Body of pancreas (tissue), 4 donors: Measurements from ENCODE around the gene VEZF1. TPM values are rescaled to one million over a fixed set of nuclear protein-coding genes. Genes with fewer than 3 reads are reported as not detected.

Source experiments
- ATAC-seq: fragments of 150-250 bp; one replicate; pipeline ENCODE4 v1.9.1; 2016
- DNase-seq, 4 donors: peaks; one replicate each; pipeline ENCODE4 v3.0.0-alpha.2; 2019
- H3K27ac ChIP-seq, 4 donors: fragments of 200-600 bp; sonication (generic); 1 replicate in 3 of 4; 2 replicates in 1 of 4; pipeline versions ENCODE4 v1.5.1 to v1.6.1; 2016 to 2019; ENCODE audit warnings: mild to moderate bottlenecking in 1 of 4, mixed read lengths in 1 of 4, moderate library complexity in 1 of 4
- H3K27me3 ChIP-seq, 2 donors: fragments of 200-600 bp; sonication (generic); one replicate each; pipeline ENCODE4 v1.6.0; 2016; ENCODE audit warnings: mild to moderate bottlenecking in 1 of 2
- H3K36me3 ChIP-seq, 2 donors: fragments of 200-600 bp; sonication (generic); replicated peaks in 1 of 2; 2 replicates each; pipeline ENCODE4 v1.5.1; 2016; ENCODE audit warnings: low read depth in 2 of 2; ENCODE audit not compliant: insufficient read depth in 1 of 2
- H3K4me1 ChIP-seq: fragments of 200-600 bp; sonication (generic); one replicate; pipeline ENCODE4 v1.6.0; 2016
- H3K4me3 ChIP-seq, 2 donors: fragments of 200-600 bp; sonication (generic); 1 replicate in 1 of 2; 2 replicates in 1 of 2; pipeline ENCODE4 v1.5.1; 2016 to 2019
- H3K9me3 ChIP-seq, 3 donors: fragments of 200-600 bp; sonication (generic); 1 replicate in 2 of 3; 2 replicates in 1 of 3; pipeline ENCODE4 v1.5.1; 2016
- CTCF ChIP-seq, 7 experiments: fragments of 450-650 bp in 4 of 7; fragments of 200-600 bp in 3 of 7; sonication (generic) in 3 of 7; IDR thresholded peaks; one replicate each; pipeline ENCODE4 v1.5.1; 2016 to 2019; ENCODE audit warnings: antibody characterized with exemption in 7 of 7
- POLR2A ChIP-seq, 3 donors: fragments of 450-650 bp; IDR thresholded peaks; one replicate each; pipeline ENCODE4 v1.6.1; 2016; ENCODE audit warnings: antibody characterized with exemption in 3 of 3, mild to moderate bottlenecking in 2 of 3
- WGBS, 2 donors: methylation state at CpG; one replicate each; pipeline ENCODE4 v1.1.5; 2017; 5-methylcytosine and 5-hydroxymethylcytosine counted together
- intact Hi-C: fragments of 100-400 bp; cut with DNase I; formaldehyde crosslinking; loops from one replicate; pipeline ENCODE4 v1.15.1; 2023
- total RNA-seq, 2 donors: library from RNA; depleted of rRNA; stranded (reverse); fragments of >200 nt; gene quantifications; one replicate each; pipeline ENCODE4 v1.1.0, GENCODE V29; 2016

VEZF1 gene
- total RNA-seq, 2 donors from 2014 or later = 14.5 to 39.4 TPM

- WGBS, 2 donors = 91 to 96% methylated on average over 3 of the region's 3 CpGs
These were observed 30.2 kb downstream of the VEZF1 start for GRCh38 chr17:57957886-57958285.

GRCh38 chr17:57957120-57957850, 30.8 kb downstream of the VEZF1 start:
- ATAC-seq (no peak), DNase-seq (peak in 1 of 4 donors; percentile 5)
- Histone ChIP-seq H3K9me3 (no peaks in the 10 kb centered on the region), H3K36me3 (no peaks in the 10 kb centered on the region), H3K27me3 (no peaks in the 10 kb centered on the region), H3K4me1 (peaks cover 29% of the 10 kb centered on the region), H3K27ac (no peak overlapping the region), H3K4me3 (no peak overlapping the region)
- intact Hi-C loops = no loop called here
- WGBS, 2 donors = 89 to 93% methylated on average over 8 of the region's 8 CpGs
- TF ChIP-seq CTCF (IDR thresholded peaks at IDR 0.05) (no peak), POLR2A (IDR thresholded peaks at IDR 0.05) (no peak)

More at GRCh38 chr17:57957886-57958285, 30.2 kb downstream of the VEZF1 start:
- H3K27ac ChIP-seq = no peak overlapping the region
- H3K36me3 ChIP-seq = no peaks in the 10 kb centered on the region
- no peaks in the 10 kb centered on the region for H3K9me3 ChIP-seq
- DNase-seq (no peak), ATAC-seq (no peak)
- H3K4me1 ChIP-seq = peaks cover 27% of the 10 kb centered on the region
- TF ChIP-seq POLR2A (IDR thresholded peaks at IDR 0.05) = no peak
- no peak for TF ChIP-seq CTCF (IDR thresholded peaks at IDR 0.05)
- intact Hi-C loops = no loop called here
- H3K27me3 ChIP-seq = no peaks in the 10 kb centered on the region
- H3K4me3 ChIP-seq = no peak overlapping the region

GRCh38 chr17:57956291-57957119, 31.5 kb downstream of the VEZF1 start:
- Histone ChIP-seq H3K9me3 (no peaks in the 10 kb centered on the region), H3K4me1 (peaks cover 29% of the 10 kb centered on the region), H3K4me3 (no peak overlapping the region), H3K27me3 (no peaks in the 10 kb centered on the region), H3K27ac (peak overlapping the region in 2 of 4 donors; percentile 86 to 87), H3K36me3 (no peaks in the 10 kb centered on the region)
- intact Hi-C loops = no loop called here
- 53 to 58% methylated on average over 11 to 13 of the region's 13 CpGs for WGBS, 2 donors
- no peak for ATAC-seq
- TF ChIP-seq POLR2A (IDR thresholded peaks at IDR 0.05) (no peak), CTCF (IDR thresholded peaks at IDR 0.05) (no peak)
- DNase-seq = peak in 1 of 4 donors; percentile 9

GRCh38 chr17:57955183-57955931, 32.7 kb downstream of the VEZF1 start, which contains the start of gene CUEDC1:
CUEDC1 (minus strand) TSS chr17:57955412; CDS start chr17:57885564, 69,848 bp downstream.
- TF ChIP-seq CTCF (IDR thresholded peaks at IDR 0.05) = peak in 5 of 7 experiments; percentile 18 to 71 (median 39)
- TF ChIP-seq POLR2A (IDR thresholded peaks at IDR 0.05) = peak; percentile 27 to 69 (median 61)
- DNase-seq (peak; percentile 82 to 85 (median 84)), ATAC-seq (peak; percentile 89)
- WGBS, 2 donors = 1 to 3% methylated on average over 5 to 54 of the region's 79 CpGs
- H3K4me3 ChIP-seq = peak within 1 kb of the TSS; percentile 57 to 95
- H3K36me3 ChIP-seq = no peaks in the 10 kb centered on the region
- intact Hi-C loops = no loop called here
- peaks cover 29% of the 10 kb centered on the region for H3K4me1 ChIP-seq
- H3K27me3 ChIP-seq = no peaks in the 10 kb centered on the region
- no peaks in the 10 kb centered on the region for H3K9me3 ChIP-seq
- peak within 1 kb of the TSS; percentile 86 to 97 (median 88) for H3K27ac ChIP-seq
